SK-N-SH (cell line): ENCODE measurements around the gene RABL2A. TPM values are rescaled to one million over a fixed set of nuclear protein-coding genes. Genes with fewer than 3 reads are reported as not detected.
"Not testable (repeated sequence)": the region's sequence is repeated elsewhere in the genome, so short reads cannot be mapped to it uniquely, and the experiment has no call there.

Source experiments
- CTCF ChIA-PET: fragments of 300-600, 350-600 bp; formaldehyde crosslinking; extraction: SDS; loops from one replicate; lab custom pipeline; 2021; lab: Yijun Ruan, JAX
- POLR2A ChIA-PET: fragments of 350-600 bp; sonication (Branson Sonifier 250); formaldehyde crosslinking; extraction: SDS; loops from one replicate; lab custom pipeline; 2020; ENCODE audit warnings: antibody characterized with exemption, inconsistent platforms; lab: Yijun Ruan, JAX
- DNase-seq: peaks from one replicate; pipeline ENCODE4 v3.0.0; 2012
- H2AFZ ChIP-seq: fragments of 200-600 bp; sonication (generic); 2 replicates; pipeline ENCODE4 v1.8.1; 2016; ENCODE audit warnings: antibody characterized with exemption, mild to moderate bottlenecking, low read depth
- H3F3A ChIP-seq: fragments of 200-600 bp; sonication (generic); replicated peaks from 2 replicates; pipeline ENCODE3; 2016; ENCODE audit warnings: antibody characterized with exemption, mild to moderate bottlenecking; ENCODE audit not compliant: insufficient read depth
- H3K27ac ChIP-seq, 2 experiments: fragments of 200-500 bp in 1 of 2; fragments of 200-600 bp in 1 of 2; sonication (Bioruptor generic) in 1 of 2; sonication (generic), shearing (Covaris generic) in 1 of 2; 2 replicates each; pipeline versions ENCODE4 v1.5.1 to v1.6.1; 2014 to 2016; ENCODE audit warnings: low read depth in 2 of 2, inconsistent platforms in 1 of 2, low read length in 1 of 2, mild to moderate bottlenecking in 1 of 2, mixed read lengths in 1 of 2
- H3K27me3 ChIP-seq: fragments of 200-600 bp; sonication (generic), shearing (Covaris generic); 2 replicates; pipeline ENCODE4 v1.6.1; 2016; ENCODE audit warnings: mixed run types; ENCODE audit not compliant: insufficient read depth
- H3K36me3 ChIP-seq, 2 experiments: fragments of 200-500 bp in 1 of 2; fragments of 200-600 bp in 1 of 2; sonication (Bioruptor generic) in 1 of 2; sonication (generic) in 1 of 2; replicated peaks in 1 of 2; 2 replicates each; pipeline versions ENCODE3 to v1.5.1; 2014 to 2016; ENCODE audit warnings: low read length in 1 of 2, mild to moderate bottlenecking in 1 of 2; ENCODE audit not compliant: insufficient read depth in 2 of 2, control insufficient read depth in 1 of 2
- H3K4me1 ChIP-seq, 2 experiments: fragments of 200-500 bp in 1 of 2; fragments of 200-600 bp in 1 of 2; sonication (Bioruptor generic) in 1 of 2; sonication (generic), shearing (Covaris generic) in 1 of 2; 2 replicates each; pipeline versions ENCODE4 v1.5.1 to v1.6.1; 2014 to 2016; ENCODE audit warnings: low read depth in 1 of 2, low read length in 1 of 2, mixed run types in 1 of 2; ENCODE audit not compliant: insufficient read depth in 2 of 2, control insufficient read depth in 1 of 2
- H3K4me2 ChIP-seq: fragments of 200-600 bp; sonication (generic), shearing (Covaris generic); 2 replicates; pipeline ENCODE4 v1.6.1; 2017; ENCODE audit warnings: mixed run types
- H3K4me3 ChIP-seq, 2 experiments: fragments of 200-500 bp in 1 of 2; fragments of 200-600 bp in 1 of 2; sonication (Bioruptor generic) in 1 of 2; sonication (generic), shearing (Covaris generic) in 1 of 2; 2 replicates each; pipeline versions ENCODE4 v1.5.1 to v1.8.1; 2014 to 2016; ENCODE audit warnings: low read depth in 2 of 2, inconsistent platforms in 1 of 2, low read length in 1 of 2, mild to moderate bottlenecking in 1 of 2, mixed read lengths in 1 of 2, moderate library complexity in 1 of 2
- H3K79me2 ChIP-seq: fragments of 200-600 bp; sonication (generic); 2 replicates; pipeline ENCODE4 v1.8.1; 2017; ENCODE audit warnings: mild to moderate bottlenecking; ENCODE audit not compliant: insufficient read depth
- H3K9ac ChIP-seq: fragments of 200-600 bp; sonication (generic); 2 replicates; pipeline ENCODE4 v1.6.1; 2017; ENCODE audit warnings: mixed run types
- H3K9me2 ChIP-seq: fragments of 200-600 bp; sonication (generic); 2 replicates; pipeline ENCODE4 v1.6.1; 2017; ENCODE audit warnings: mixed run types
- H3K9me3 ChIP-seq: fragments of 200-600 bp; sonication (generic); 2 replicates; pipeline ENCODE4 v1.6.1; 2017; ENCODE audit warnings: mixed run types, mild to moderate bottlenecking, moderate library complexity
- H4K20me1 ChIP-seq: fragments of 200-600 bp; sonication (generic); 2 replicates; pipeline ENCODE4 v1.6.1; 2017; ENCODE audit warnings: mild to moderate bottlenecking, mixed run types; ENCODE audit not compliant: insufficient read depth
- ELF1 ChIP-seq: IDR thresholded peaks from 2 replicates; pipeline ENCODE4 v1.4.0; 2012
- GABPA ChIP-seq: IDR thresholded peaks from 2 replicates; pipeline ENCODE4 v1.4.0; 2012; ENCODE audit warnings: low read depth, mild to moderate bottlenecking
- RAD21 ChIP-seq: IDR thresholded peaks from 2 replicates; pipeline ENCODE4 v1.6.1; 2012; ENCODE audit warnings: mild to moderate bottlenecking, low read length
- YY1 ChIP-seq: IDR thresholded peaks from 2 replicates; pipeline ENCODE4 v1.4.0; 2012; ENCODE audit warnings: low read depth, mild to moderate bottlenecking
- WGBS: methylation state at CpG from one replicate; pipeline ENCODE4 v1.1.6; 2017; ENCODE audit warnings: low lambda C conversion rate; 5-methylcytosine and 5-hydroxymethylcytosine counted together
- polyA plus RNA-seq, 3 experiments: library from polyadenylated mRNA; depleted of rRNA; stranded (reverse); fragments of >200 nt; gene quantifications; 2 replicates each; pipeline ENCODE4 v1.2.3, GENCODE V29; 2012

Gene RABL2A
- polyA plus RNA-seq, 1 of the 3 experiments (the other 2 are of a cell fraction): 26.4 TPM

DNA sequence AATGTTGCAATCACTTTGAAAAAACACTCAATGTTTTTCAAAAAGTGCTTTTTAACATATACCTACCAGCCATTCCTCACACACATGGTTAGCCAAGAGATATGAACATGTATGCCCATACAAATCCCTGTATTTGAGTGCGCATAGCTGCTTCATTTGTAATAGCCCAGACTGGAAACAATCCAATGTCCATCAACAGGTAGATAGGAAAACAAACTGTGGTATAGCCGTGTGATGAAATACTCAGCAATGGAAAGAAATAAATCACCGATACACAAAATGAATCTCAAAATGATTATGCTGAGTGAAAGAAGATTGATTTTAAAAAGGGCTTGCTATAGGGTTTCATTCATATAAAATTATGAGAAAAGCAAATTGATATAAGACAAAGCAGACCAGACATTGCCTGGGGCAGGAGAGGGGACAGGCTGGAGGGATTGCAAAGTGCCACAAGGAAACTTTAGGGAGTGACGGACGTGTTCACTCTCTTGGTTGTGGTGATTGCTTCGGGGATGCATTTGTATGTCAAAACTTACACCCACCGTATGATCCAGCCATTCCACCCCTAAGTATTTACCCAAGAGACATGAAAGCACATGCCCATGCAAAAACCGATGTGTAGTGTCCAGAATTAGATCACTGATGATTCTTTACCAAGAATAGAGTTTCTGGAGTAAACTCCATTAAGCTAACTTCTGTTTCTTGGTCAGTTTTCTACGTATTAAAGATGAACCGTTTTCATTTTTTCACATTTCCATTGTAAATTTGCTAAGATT is 36.4 kb downstream of the RABL2A start:
- H3F3A ChIP-seq, H3K79me2 ChIP-seq, POLR2A ChIA-PET, DNase-seq, H3K4me3 ChIP-seq, H3K9ac ChIP-seq, H2AFZ ChIP-seq, H3K9me3 ChIP-seq, H3K9me2 ChIP-seq, H3K4me2 ChIP-seq, H3K4me1 ChIP-seq, H3K27ac ChIP-seq, H4K20me1 ChIP-seq, H3K36me3 ChIP-seq, H3K27me3 ChIP-seq, CTCF ChIA-PET: not testable (repeated sequence)
- 15% methylated on average over 10 of the region's 10 CpGs for WGBS

DNA sequence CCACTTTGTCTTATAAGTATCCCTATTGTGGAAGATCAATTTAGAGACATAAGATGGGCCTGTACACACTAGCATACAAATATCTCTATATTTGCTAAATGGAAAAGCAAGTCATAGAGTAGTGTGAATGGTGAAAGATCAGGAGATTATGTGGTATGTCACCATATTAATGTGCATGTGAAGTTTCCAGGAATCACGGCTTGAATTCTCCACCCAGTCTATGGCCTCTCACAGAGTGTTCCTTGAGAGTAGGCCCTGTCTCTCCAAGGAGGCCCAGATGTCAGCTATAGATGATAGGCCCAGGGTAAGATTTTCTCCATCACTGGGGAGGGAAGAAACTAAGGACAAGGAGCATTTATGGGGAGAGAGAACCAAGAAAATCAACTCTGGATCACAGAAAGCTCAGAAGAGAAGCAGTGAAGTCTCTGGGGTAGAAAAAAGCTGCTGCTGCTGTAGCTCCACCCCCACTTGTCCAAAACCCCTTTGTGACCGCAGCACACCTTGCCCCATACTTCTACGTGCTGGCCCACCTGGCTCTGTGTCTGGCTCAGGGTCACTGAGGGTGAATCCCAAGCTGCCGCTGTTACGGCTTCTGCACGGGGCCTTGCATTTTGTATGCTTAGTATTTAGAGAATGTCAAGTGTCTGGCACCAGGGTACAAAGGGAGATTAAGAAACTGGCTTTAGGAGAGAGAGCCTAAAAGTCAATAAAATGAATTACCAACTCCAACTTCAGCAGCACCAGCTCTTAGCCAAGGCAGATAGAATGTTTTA is 37.9 kb downstream of the RABL2A start:
- H3K9me2 ChIP-seq, POLR2A ChIA-PET, H3F3A ChIP-seq: not testable (repeated sequence)

DNA sequence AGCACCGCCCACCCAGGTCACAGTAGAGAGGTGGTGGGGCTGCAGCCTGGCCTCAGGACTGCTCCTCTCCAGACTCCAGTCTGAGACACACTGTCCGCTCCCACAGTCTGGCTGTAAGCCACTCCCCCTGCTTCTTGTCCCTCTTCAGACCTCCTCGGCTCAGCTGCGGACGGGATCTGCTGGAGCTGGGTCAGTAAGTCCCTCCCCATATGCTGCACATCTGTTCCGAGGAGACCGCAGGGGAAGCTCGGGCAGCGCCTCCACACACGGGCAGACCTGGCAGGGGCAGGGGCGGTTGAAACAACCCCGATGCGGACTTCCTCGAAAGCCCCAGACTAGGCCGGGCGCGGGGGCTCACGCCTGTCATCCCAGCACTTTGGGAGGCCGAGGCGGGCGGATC is 41.9 kb downstream of the RABL2A start:
- H3K27me3 ChIP-seq, H3K79me2 ChIP-seq, H3K9ac ChIP-seq, POLR2A ChIA-PET, CTCF ChIA-PET, H3K36me3 ChIP-seq, H3K27ac ChIP-seq, H4K20me1 ChIP-seq, H3K4me2 ChIP-seq, H3K9me3 ChIP-seq, DNase-seq, H3K9me2 ChIP-seq, H2AFZ ChIP-seq, H3K4me3 ChIP-seq, H3K4me1 ChIP-seq, H3F3A ChIP-seq: not testable (repeated sequence)
- 86% methylated on average over 7 of the region's 21 CpGs for WGBS

More for the DNA sequence above, 37.9 kb downstream of the RABL2A start:
- H3K79me2 ChIP-seq, H3K4me1 ChIP-seq, H3K9me3 ChIP-seq, H4K20me1 ChIP-seq, H3K27ac ChIP-seq, H3K9ac ChIP-seq, H3K4me2 ChIP-seq, CTCF ChIA-PET, DNase-seq, H3K27me3 ChIP-seq, H2AFZ ChIP-seq, H3K4me3 ChIP-seq, H3K36me3 ChIP-seq: not testable (repeated sequence)
- WGBS: 60% methylated on average over 6 of the region's 6 CpGs

DNA sequence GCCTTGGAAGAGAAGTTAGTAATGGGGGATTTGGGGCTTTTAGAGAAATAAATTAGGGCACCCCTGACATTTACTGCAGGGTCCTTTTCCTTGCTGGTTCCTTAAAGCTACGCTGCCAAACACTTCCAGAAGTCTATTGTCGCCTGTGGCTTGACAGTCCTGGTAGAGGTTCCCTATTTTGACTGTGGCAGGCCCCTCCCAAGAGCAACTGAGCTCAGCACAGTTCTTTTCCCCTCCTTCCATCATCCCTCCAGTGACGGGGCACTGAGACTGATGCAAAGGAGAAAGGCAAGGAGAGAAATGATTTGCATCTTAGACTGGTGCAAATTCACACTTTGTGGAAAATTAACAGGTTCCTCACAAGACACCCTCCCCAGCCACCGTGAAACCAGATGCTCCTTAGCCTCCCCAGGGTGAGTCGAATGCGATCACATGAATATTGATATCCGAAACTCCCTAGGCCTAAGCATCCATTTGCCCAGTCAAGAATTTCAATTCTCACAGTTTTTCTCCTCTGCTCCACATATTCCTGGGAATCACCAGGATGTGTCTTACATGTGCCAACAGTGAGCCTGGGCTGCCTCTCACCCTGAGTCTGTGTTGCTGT is 45.4 kb downstream of the RABL2A start:
- no peaks in the 10 kb centered on the region for H3K4me1 ChIP-seq
- no peaks in the 10 kb centered on the region for H3K9me3 ChIP-seq
- H3K79me2 ChIP-seq: no peaks in the 10 kb centered on the region
- no peak overlapping the region for H3K9ac ChIP-seq
- H3K4me3 ChIP-seq: no peak overlapping the region
- CTCF ChIA-PET: no interaction called here
- H4K20me1 ChIP-seq: no peaks in the 10 kb centered on the region
- no peaks in the 10 kb centered on the region for H3K9me2 ChIP-seq
- H3K4me2 ChIP-seq: no peak overlapping the region
- no peak overlapping the region for H3K27ac ChIP-seq
- DNase-seq: no peak
- no peaks in the 10 kb centered on the region for H3K36me3 ChIP-seq
- TF ChIP-seq RAD21 (no peak), ELF1 (no peak), GABPA (no peak), YY1 (no peak)
- no peaks in the 10 kb centered on the region for H3F3A ChIP-seq
- WGBS: 59% methylated on average over 7 of the region's 7 CpGs
- H2AFZ ChIP-seq: no peak overlapping the region
- POLR2A ChIA-PET: no interaction called here
- peaks cover 7% of the 10 kb centered on the region; the same call in 1 of the 2 replicates for H3K27me3 ChIP-seq
